ENCODE results near the gene ADAMTS2. TPM values are rescaled to one million over a fixed set of nuclear protein-coding genes. Genes with fewer than 3 reads are reported as not detected.

ADAMTS2 gene
- total and polyA plus RNA-seq, 2 of the 8 experiments (the other 6 are each of a cell fraction or from before 2014, with no cell fraction given), result 6.6 to 7.3 TPM

GRCh38 chr5:179303451-179304200 is 41.6 kb downstream of the ADAMTS2 start:
- no peak overlapping the region for H2AFZ ChIP-seq (ENCODE audit: low read length)
- FAIRE-seq (no peak), DNase-seq (ENCODE audit: low read depth in 1 of 2, low spot score in 2 of 2) (no peak)
- H3K18ac ChIP-seq (ENCODE audit: extremely low read depth, low read length), result no peak overlapping the region
- no peak overlapping the region for H3K27ac ChIP-seq (ENCODE audit: low read depth, low read length)
- H2BK120ac ChIP-seq (replicated peaks; ENCODE audit: low read depth, low read length), result no peak overlapping the region
- TF ChIP-seq CTBP2 (IDR thresholded peaks at IDR 0.05; ENCODE audit: borderline replicate concordance, insufficient read depth, insufficient read length, low read length) (no peak), RBBP5 (IDR thresholded peaks at IDR 0.05; ENCODE audit: borderline replicate concordance, low read depth, low read length) (no peak), SIX5 (IDR thresholded peaks at IDR 0.05; ENCODE audit: low read depth, low read length) (no peak), SIRT6 (IDR thresholded peaks at IDR 0.05; ENCODE audit: low read length) (no peak), KDM4A (IDR thresholded peaks at IDR 0.05; ENCODE audit: low read depth, low read length, severe bottlenecking) (no peak), HDAC2 (IDR thresholded peaks at IDR 0.05; ENCODE audit: borderline replicate concordance in 1 of 2, low read depth in 2 of 2, low read length in 2 of 2) (no peak), KDM1A (IDR thresholded peaks at IDR 0.05; ENCODE audit: borderline replicate concordance, low read length) (no peak), GTF2F1 (IDR thresholded peaks at IDR 0.05; ENCODE audit: borderline replicate concordance, low read depth, low read length) (no peak), ZNF274 (IDR thresholded peaks at IDR 0.05; ENCODE audit: borderline replicate concordance, extremely low read depth, low read length) (no peak), CBX8 (IDR thresholded peaks at IDR 0.05; ENCODE audit: borderline replicate concordance, low read depth, low read length) (no peak), RXRA (IDR thresholded peaks at IDR 0.05; ENCODE audit: insufficient read depth, low read depth, low read length) (no peak), MAX (IDR thresholded peaks at IDR 0.05) (no peak)
- no peaks in the 10 kb centered on the region; a peak in 1 of 7 replicates for H3K4me1 ChIP-seq (replicated peaks in 1 of 4; ENCODE audit: control insufficient read depth in 3 of 4, insufficient read depth in 4 of 4, low read length in 3 of 4)
- no peaks in the 10 kb centered on the region for H3K79me1 ChIP-seq (ENCODE audit: low read depth, low read length)
- no peaks in the 10 kb centered on the region for H3K23me2 ChIP-seq (ENCODE audit: low read depth, low read length)
- H3K4ac ChIP-seq (replicated peaks; ENCODE audit: insufficient read length, low read depth, low read length), result no peak overlapping the region
- no peak overlapping the region for H3K23ac ChIP-seq (ENCODE audit: insufficient read length)
- no peak overlapping the region for H4K91ac ChIP-seq (replicated peaks; ENCODE audit: insufficient read length, low read length)
- no peak overlapping the region for H3K4me2 ChIP-seq (ENCODE audit: insufficient read depth in 1 of 2, low read depth in 2 of 2, low read length in 2 of 2)
- POLR2A ChIA-PET (ENCODE audit: partially characterized antibody), result interaction anchor here (0.5 to 1.1 kb wide), 2 partner anchors 15 to 18 kb away, joined by 3 read pairs; no protein-coding TSS in a partner anchor
- H3K14ac ChIP-seq (ENCODE audit: insufficient read length), result no peak overlapping the region
- no peak overlapping the region for H2AK5ac ChIP-seq (ENCODE audit: low read depth, low read length)
- no peak overlapping the region for H2BK12ac ChIP-seq (ENCODE audit: low read depth, low read length)
- H3K9ac ChIP-seq (replicated peaks in 1 of 4; ENCODE audit: extremely low read depth in 1 of 4, low read depth in 3 of 4, low read length in 3 of 4), result no peak overlapping the region
- H4K5ac ChIP-seq (ENCODE audit: insufficient read length, low read depth, low read length), result no peak overlapping the region
- H4K8ac ChIP-seq (ENCODE audit: extremely low read depth, insufficient read depth, low read length), result peak overlapping the region; percentile 41; the same call in 1 of the 2 replicates
- H3K36me3 ChIP-seq (ENCODE audit: control insufficient read depth in 2 of 4, insufficient read depth in 4 of 4, low read length in 3 of 4), result no peaks in the 10 kb centered on the region
- CTCF ChIA-PET (ENCODE audit: partially characterized antibody), result interaction anchor here (0.5 to 1.3 kb wide), 5 partner anchors 21 to 463 kb away, joined by 3 to 4 read pairs (median 4); no protein-coding TSS in a partner anchor
- H2BK20ac ChIP-seq (ENCODE audit: low read length), result no peak overlapping the region
- H3K9me3 ChIP-seq (ENCODE audit: insufficient read depth in 2 of 2, low read depth in 1 of 2, low read length in 1 of 2), result no peaks in the 10 kb centered on the region
- H3K56ac ChIP-seq (replicated peaks; ENCODE audit: insufficient read length, low read depth, low read length), result no peak overlapping the region
- no peaks in the 10 kb centered on the region for H3K27me3 ChIP-seq (replicated peaks in 1 of 4; ENCODE audit: control insufficient read depth in 3 of 4, extremely low read depth in 1 of 4, insufficient read depth in 3 of 4, low read length in 3 of 4)
- H2BK15ac ChIP-seq (ENCODE audit: low read length), result no peak overlapping the region
- no peaks in the 10 kb centered on the region for H3K79me2 ChIP-seq (ENCODE audit: control insufficient read depth in 1 of 2, insufficient read depth in 2 of 2, low read length in 2 of 2)
- H4K20me1 ChIP-seq (replicated peaks in 1 of 2; ENCODE audit: control insufficient read depth in 1 of 2, insufficient read depth in 2 of 2, low read length in 2 of 2), result no peaks in the 10 kb centered on the region
- H3K4me3 ChIP-seq (ENCODE audit: extremely low read depth in 1 of 4, insufficient read depth in 2 of 4, low read depth in 3 of 4, low read length in 4 of 4), result no peak overlapping the region
- H2BK5ac ChIP-seq (ENCODE audit: low read depth, low read length), result no peak overlapping the region
- WGBS, 2 experiments (ENCODE audit: extremely low coverage in 1 of 2, insufficient coverage in 1 of 2, insufficient read length in 1 of 2, insufficient replicate concordance in 2 of 2, low coverage in 1 of 2, low lambda C conversion rate in 2 of 2, missing lambda C conversion rate in 1 of 2), result 94% methylated on average over 14 of the region's 14 CpGs; no CpG with 5 or more reads in 1 of the 2 experiments
